RWPE1 (cell line): ENCODE measurements around the gene PARN.
A peak's percentile ranks its signal among the peaks of the same experiment; 100 is the strongest.
"Not testable (repeated sequence)": the region's sequence is repeated elsewhere in the genome, so short reads cannot be mapped to it uniquely, and the experiment has no call there.

Source experiments
- CTCF ChIA-PET: fragments of 350-600 bp; sonication (Branson Sonifier 250); formaldehyde crosslinking; extraction: SDS; loops from one replicate; lab custom pipeline; 2021; lab: Yijun Ruan, JAX
- POLR2A ChIA-PET: fragments of 400-600 bp; formaldehyde crosslinking; extraction: SDS; loops from one replicate; lab custom pipeline; 2020; ENCODE audit warnings: antibody characterized with exemption; ENCODE audit not compliant: low non-redundant PET; lab: Yijun Ruan, JAX
- DNase-seq: peaks from one replicate; pipeline ENCODE4 v3.0.0; 2012; ENCODE audit warnings: low spot score
- H3K27ac ChIP-seq: fragments of 450-650 bp; 2 replicates; pipeline ENCODE4 v1.5.1; 2017
- TF ChIP-seq, protein P1 (sequence below): fragments of 450-650 bp; conservative IDR thresholded peaks from 2 replicates; pipeline ENCODE4 v1.5.1; 2017; ENCODE audit warnings: low read depth, mild to moderate bottlenecking

PARN gene

DNA sequence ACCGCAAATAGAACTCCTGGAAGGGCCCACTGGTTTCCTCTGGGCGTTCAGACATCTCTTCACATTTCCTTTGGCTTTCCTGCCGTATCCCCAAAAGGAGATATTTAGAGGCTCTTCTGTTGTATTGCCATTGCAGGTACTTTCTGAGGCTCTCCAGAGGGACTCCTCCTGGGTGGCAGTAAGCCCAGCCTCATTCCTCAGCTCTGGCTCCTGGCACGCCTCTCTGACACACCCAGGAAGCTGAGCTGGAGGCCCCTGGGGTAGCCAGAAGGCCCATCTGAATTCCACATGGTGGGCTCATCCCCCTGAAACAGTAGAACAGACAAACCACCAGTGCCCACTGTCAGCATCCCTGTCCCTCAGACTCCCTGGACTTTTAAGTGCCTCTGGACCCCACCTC is 206.7 kb downstream of the PARN start:
- CTCF ChIA-PET = no interaction called here
- TF ChIP-seq, protein P1, sequence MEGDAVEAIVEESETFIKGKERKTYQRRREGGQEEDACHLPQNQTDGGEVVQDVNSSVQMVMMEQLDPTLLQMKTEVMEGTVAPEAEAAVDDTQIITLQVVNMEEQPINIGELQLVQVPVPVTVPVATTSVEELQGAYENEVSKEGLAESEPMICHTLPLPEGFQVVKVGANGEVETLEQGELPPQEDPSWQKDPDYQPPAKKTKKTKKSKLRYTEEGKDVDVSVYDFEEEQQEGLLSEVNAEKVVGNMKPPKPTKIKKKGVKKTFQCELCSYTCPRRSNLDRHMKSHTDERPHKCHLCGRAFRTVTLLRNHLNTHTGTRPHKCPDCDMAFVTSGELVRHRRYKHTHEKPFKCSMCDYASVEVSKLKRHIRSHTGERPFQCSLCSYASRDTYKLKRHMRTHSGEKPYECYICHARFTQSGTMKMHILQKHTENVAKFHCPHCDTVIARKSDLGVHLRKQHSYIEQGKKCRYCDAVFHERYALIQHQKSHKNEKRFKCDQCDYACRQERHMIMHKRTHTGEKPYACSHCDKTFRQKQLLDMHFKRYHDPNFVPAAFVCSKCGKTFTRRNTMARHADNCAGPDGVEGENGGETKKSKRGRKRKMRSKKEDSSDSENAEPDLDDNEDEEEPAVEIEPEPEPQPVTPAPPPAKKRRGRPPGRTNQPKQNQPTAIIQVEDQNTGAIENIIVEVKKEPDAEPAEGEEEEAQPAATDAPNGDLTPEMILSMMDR = no peak

DNA sequence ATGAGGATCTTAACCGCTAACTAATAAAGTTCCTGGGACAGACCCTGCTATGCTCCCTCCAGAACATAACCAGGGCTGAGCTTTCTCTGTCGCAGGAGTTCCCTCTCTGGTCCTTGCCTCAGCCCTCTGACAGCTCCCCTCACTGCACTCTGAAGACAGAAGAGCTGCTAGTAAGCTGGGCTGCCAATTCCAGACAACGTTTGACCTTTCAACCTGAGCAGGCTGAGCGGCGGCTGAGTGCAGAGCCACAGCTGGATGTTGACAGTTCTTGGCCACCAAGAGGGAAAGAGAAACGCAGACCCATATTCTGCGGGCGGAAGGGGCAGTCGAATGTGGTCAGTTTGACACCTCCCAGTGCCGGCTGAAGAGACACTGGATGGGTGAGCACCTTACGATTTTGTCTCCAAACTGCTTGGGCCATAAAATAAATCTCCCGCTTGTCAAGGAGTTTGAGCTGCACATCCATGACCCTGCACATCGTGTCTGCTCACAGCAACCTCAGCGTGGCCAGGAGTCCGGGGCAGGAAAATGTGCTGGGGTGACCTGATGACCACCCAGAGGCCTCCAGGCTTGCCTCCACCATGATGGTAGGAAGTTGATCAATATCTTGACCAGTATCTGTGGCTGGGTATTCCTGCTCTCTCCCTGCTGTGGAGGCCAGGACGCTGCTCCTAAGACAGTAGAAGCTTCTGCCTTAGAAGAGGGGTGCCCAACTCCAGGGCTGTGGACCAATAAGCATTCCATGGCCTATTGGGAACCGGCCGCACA is 209.2 kb downstream of the PARN start:
- POLR2A ChIA-PET = no interaction called here
- CTCF ChIA-PET = no interaction called here
- DNase-seq = no peak
- no peak overlapping the region for H3K27ac ChIP-seq
- TF ChIP-seq, protein P1 = no peak

More for the DNA sequence above, 206.7 kb downstream of the PARN start:
- POLR2A ChIA-PET = no interaction called here
- peak overlapping the region; percentile 46 for H3K27ac ChIP-seq
- no peak for DNase-seq

DNA sequence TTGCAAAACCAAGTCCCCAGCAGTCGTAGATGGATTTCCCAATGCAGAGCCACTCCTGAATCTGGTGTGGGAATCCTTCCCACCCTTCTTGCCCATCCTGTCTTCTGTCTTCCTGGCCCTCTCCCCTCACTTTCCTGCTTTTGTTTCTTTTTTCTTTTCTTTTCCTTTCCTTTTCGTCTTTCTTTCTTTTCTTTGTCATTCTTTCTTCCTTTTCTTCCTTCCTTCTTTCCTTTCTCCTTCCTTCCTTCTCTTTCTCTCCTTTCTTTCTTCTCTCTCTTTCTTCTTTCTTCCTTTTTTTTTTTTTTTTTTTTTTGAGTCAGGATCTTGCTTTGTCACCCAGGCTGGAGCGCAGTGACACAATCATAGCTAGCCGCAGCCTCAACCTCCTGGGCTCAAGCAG is 209.8 kb downstream of the PARN start:
- H3K27ac ChIP-seq, DNase-seq, POLR2A ChIA-PET, CTCF ChIA-PET: not testable (repeated sequence)

DNA sequence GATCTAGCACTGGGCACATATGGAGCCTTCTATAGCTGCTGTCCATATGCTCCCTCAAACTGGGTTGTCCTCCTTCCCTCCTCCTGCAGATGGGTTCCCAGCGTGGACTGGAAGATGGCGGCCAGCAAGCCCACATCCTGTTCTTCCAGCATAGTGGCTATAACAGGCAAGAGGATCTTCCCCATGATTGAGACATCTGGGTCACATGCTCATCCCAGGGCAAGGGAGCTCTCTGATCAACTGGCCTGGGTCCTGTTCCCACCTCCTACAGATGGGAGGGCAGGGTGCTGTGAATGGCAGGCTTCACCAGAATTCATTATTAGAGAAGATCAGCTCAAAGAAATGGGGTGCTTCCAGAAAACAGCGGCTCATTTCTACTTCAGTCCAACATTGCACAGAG is 210.2 kb downstream of the PARN start:
- TF ChIP-seq, protein P1 = no peak
- DNase-seq = no peak
- CTCF ChIA-PET = no interaction called here
- POLR2A ChIA-PET = no interaction called here
- H3K27ac ChIP-seq = no peak overlapping the region

DNA sequence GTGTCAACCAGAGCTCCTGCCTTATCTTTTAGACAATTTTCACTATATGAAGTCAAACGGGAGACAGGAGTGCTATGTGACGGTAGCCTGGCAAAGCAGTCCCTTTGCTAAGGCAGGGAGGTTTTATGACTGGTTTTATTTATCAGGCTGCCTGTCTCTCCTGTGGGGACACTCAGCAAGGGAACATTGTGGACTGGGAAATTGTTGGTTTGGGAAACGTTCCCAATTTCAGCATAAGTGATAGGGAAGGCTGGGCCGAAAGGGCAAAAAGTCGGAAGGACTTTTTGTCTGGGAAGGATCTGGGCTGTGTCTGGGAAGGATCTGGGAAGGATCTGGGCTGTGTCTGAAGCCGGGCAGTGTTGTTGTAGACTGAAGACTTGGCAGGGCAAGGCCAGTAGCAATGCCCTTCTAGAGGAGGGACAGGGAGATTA is 211.2 kb downstream of the PARN start:
- POLR2A ChIA-PET = no interaction called here
- TF ChIP-seq, protein P1 = no peak
- H3K27ac ChIP-seq = no peak overlapping the region
- no peak for DNase-seq
- CTCF ChIA-PET = no interaction called here

DNA sequence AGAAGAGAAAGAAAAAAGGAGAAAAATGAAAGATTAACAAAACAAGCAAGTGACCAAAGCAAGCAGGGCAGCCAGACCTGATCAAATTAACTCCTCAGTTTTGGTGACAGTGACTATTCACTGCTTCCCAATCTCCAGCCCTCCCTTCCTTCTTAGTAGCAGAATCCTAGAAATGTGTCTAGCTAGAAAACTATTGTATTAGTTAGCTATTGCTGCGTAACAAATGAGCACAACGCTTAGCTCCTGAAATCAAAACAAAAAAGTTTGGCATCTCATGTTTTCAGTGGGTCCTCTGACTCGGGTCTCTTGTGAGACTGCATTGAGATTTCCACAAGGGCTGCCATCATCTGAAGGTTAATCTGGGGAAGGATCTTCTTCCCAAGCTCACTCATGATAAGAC is 213.9 kb downstream of the PARN start:
- H3K27ac ChIP-seq = no peak overlapping the region
- TF ChIP-seq, protein P1 = no peak
- POLR2A ChIA-PET = no interaction called here
- DNase-seq = no peak
- CTCF ChIA-PET = no interaction called here

DNA sequence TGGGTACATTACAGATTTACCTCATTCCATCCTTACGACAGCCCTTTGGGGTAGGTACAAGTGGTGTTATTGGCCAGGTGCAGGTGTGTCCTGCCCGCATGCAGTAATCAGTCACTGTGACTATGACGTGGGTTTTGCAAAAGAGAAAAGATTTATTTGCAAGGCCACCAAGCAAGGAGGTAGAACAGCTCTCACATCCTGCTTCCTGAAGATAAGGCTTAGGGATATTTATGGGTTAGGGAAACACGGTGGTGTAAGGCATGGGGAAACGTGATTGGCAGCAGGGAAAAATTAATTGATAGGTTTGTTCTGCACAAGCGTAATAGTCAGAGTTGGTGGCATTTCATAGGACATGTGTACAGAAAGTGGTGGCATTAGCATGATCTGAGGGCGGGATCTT is 214.8 kb downstream of the PARN start:
- CTCF ChIA-PET = no interaction called here
- H3K27ac ChIP-seq = no peak overlapping the region
- POLR2A ChIA-PET = no interaction called here
- DNase-seq = no peak
- TF ChIP-seq, protein P1 = no peak
